ENCODE results near the gene CACNA2D1.

Gene CACNA2D1

GRCh38 chr7:81944058-81944457, 499.5 kb downstream of the CACNA2D1 start:
- no peak for DNase-seq (ENCODE audit: low read depth)
- H3K4me3 ChIP-seq (ENCODE audit: low read depth, low read length): no peak overlapping the region
- TF ChIP-seq CTCF (conservative IDR thresholded peaks at IDR 0.05; ENCODE audit: low read depth, low read length): no peak

- no peak overlapping the region for H3K4me3 ChIP-seq (ENCODE audit: low read depth, low read length)
- TF ChIP-seq CTCF (conservative IDR thresholded peaks at IDR 0.05; ENCODE audit: low read depth, low read length): no peak
- DNase-seq (ENCODE audit: low read depth): no peak
Observed at GRCh38 chr7:81937091-81937490, 506.5 kb downstream of the CACNA2D1 start.

GRCh38 chr7:81934596-81935301, 508.8 kb downstream of the CACNA2D1 start:
- H3K4me3 ChIP-seq (ENCODE audit: low read depth, low read length): no peak overlapping the region
- TF ChIP-seq CTCF (conservative IDR thresholded peaks at IDR 0.05; ENCODE audit: low read depth, low read length): no peak
- DNase-seq (ENCODE audit: low read depth): no peak

GRCh38 chr7:81932936-81933335, 510.6 kb downstream of the CACNA2D1 start:
- TF ChIP-seq CTCF (conservative IDR thresholded peaks at IDR 0.05; ENCODE audit: low read depth, low read length): no peak
- no peak for DNase-seq (ENCODE audit: low read depth)

GRCh38 chr7:81929386-81929785, 514.2 kb downstream of the CACNA2D1 start:
- no peak overlapping the region for H3K4me3 ChIP-seq (ENCODE audit: low read depth, low read length)
- DNase-seq (ENCODE audit: low read depth): peak; percentile 36
- no peak for TF ChIP-seq CTCF (conservative IDR thresholded peaks at IDR 0.05; ENCODE audit: low read depth, low read length)

More at GRCh38 chr7:81932936-81933335, 510.6 kb downstream of the CACNA2D1 start:
- H3K4me3 ChIP-seq (ENCODE audit: low read depth, low read length): no peak overlapping the region

GRCh38 chr7:81926154-81926553, 517.4 kb downstream of the CACNA2D1 start:
- no peak for DNase-seq (ENCODE audit: low read depth)
- TF ChIP-seq CTCF (conservative IDR thresholded peaks at IDR 0.05; ENCODE audit: low read depth, low read length): no peak
- no peak overlapping the region for H3K4me3 ChIP-seq (ENCODE audit: low read depth, low read length)

- no peak for DNase-seq (ENCODE audit: low read depth)
- no peak overlapping the region for H3K4me3 ChIP-seq (ENCODE audit: low read depth, low read length)
- no peak for TF ChIP-seq CTCF (conservative IDR thresholded peaks at IDR 0.05; ENCODE audit: low read depth, low read length)
Observed at GRCh38 chr7:81925530-81925929, 518.0 kb downstream of the CACNA2D1 start.
